HG02763 (cell line): Measurements from ENCODE around the gene SLC5A6.

Experiments used
- ATAC-seq: cut with Tn5 transposase; IDR thresholded peaks from one replicate; pipeline ENCODE4 v1.9.1; 2021; ENCODE audit warnings: mild to moderate bottlenecking, moderate library complexity; ENCODE audit not compliant: unreplicated experiment

The SLC5A6 gene

GRCh38 chr2:27211943-27212625 lies at the start of gene SLC5A6, which contains the start of gene ATRAID:
Gene SLC5A6, minus strand, starts transcription at chr2:27212268. Its CDS starts 4,618 bp downstream, at chr2:27207650.
Gene ATRAID, plus strand, starts transcription at chr2:27212041. Its CDS starts 328 bp downstream, at chr2:27212369.
- ATAC-seq: peak; percentile 81

DNA sequence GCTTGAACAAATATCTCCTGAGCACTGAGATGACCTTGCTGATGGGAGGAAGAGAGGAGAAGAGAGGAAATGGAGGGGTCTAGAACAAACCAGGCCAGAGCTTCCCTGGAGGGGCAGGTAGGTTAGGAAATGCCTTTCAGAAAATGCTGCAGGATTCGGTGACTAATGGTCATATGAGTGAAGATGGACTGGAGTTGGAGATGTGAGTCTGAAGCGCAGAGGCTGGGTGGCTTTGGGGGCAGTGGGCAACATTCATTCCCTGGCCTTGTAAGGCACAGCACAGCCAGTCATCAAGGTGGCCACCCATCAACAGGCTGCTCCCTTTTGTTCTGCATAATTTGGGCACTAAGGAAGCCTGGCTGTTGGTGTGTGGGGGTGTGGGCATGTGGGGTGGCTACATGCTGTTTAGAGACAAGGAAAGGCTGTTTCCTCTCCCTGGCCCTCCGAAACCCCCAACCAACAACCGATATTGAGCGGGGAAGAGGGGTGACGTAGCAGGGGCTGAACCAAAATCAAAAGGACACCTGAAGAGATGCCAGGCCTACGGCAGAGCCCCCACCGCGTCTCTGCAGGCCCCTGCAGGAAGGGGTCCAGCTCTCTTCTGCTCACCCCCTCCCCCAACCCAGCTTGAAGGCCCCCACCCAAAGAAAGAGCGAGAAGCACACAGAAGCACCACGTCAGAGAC lies 49.3 kb upstream of the SLC5A6 start:
- ATAC-seq: no peak

DNA sequence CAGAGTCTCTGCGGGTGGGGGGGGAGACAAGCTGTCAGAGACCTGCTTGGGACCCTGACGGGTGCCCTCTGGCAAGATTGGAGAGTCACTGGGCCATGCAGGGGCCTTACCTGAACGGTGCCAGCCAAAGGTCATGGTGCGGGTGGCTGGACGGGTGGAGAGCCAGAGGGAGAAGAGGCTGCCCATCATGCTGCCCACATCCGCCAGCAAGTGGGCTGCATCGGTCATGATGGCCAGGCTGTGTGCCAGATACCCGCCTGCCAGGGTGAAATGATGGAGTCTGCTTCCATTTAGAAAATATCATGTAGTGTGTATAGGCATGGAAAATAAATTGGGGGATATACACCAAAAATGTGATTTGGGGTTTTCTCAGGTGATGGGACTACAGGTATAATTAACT lies 46.0 kb upstream of the SLC5A6 start:
- no peak for ATAC-seq

GRCh38 chr2:27256855-27257454 lies 44.9 kb upstream of the SLC5A6 start:
- no peak for ATAC-seq

DNA sequence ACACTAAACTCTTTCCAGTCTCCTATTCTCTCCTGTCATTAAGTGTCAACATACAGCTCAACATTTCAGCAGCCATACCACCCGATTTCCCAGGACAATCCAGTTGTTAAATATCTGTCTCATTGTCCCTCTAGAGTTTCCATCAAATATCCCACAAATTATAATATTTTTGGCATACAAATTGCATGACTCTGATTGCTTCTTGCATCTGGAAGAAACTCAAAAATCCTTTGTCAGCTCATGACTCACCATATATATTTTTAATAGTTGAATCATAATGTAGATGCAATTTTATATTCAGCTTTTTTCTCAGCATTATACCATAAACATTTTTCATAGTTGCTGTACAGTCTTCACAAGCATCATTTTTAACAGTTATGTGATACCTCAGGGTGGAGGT lies 43.6 kb upstream of the SLC5A6 start:
- ATAC-seq: no peak

GRCh38 chr2:27255187-27255586 lies 43.1 kb upstream of the SLC5A6 start:
- ATAC-seq: no peak

DNA sequence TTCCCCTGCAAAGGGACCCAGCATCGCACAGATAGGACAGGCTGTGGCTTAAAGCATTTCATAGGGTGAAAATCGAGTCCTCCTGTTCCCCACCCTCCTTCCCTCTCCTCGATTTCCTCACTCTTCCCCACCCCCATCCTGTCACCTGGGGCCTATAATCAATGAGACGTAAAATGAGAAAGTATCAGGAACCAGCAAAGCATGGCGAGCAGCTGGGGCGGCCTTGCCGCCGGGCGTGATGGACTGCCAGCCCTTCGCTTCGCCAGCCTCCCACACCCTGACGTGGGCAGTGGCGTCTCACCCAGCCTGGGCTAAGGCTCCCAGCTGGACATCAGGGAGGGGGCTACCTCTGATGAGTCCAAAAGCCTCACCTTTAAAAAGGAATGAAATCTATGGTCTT lies 39.7 kb upstream of the SLC5A6 start:
- no peak for ATAC-seq

- no peak for ATAC-seq
Observed at GRCh38 chr2:27250652-27251379, 38.7 kb upstream of the SLC5A6 start.

GRCh38 chr2:27249891-27250651 lies 38.0 kb upstream of the SLC5A6 start:
- no peak for ATAC-seq

- ATAC-seq: no peak
Observed at GRCh38 chr2:27249159-27249890, 37.3 kb upstream of the SLC5A6 start.

DNA sequence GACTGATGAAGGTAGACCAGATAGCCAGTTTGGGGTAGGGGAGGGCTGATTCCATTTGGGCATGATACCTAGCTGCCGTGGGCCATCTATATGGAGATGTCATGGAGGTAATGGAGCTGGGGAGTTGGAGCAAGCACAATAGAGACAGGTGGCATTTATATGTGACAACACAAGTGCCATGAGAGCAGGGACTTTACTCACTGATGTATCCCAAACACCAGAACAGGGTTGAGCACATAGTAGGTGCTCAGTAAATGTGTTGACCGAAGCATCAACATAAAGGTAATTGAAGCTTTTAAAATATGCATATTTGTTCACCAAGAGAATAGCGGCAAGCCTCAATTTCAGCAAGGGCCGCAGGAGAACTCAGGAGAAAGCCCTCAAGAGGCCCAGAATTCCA lies 35.8 kb upstream of the SLC5A6 start:
- no peak for ATAC-seq

- ATAC-seq: no peak
Observed at GRCh38 chr2:27245626-27246025, 33.6 kb upstream of the SLC5A6 start.

GRCh38 chr2:27245116-27245515 lies 33.0 kb upstream of the SLC5A6 start:
- ATAC-seq: no peak

GRCh38 chr2:27243391-27244130 lies 31.5 kb upstream of the SLC5A6 start:
- ATAC-seq: no peak

DNA sequence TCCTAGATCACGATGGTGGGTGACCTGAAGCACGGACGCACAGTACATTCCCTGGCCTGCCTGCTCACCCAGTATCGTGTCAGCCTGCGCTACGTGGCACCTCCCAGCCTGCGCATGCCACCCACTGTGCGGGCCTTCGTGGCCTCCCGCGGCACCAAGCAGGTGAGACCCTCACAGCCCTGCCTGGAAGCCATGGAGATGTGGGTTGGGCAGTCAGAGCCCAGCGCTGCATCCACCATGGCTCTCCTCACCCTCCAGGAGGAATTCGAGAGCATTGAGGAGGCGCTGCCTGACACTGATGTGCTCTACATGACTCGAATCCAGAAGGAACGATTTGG lies 30.5 kb upstream of the SLC5A6 start:
- no peak for ATAC-seq

- no peak for ATAC-seq
Observed at GRCh38 chr2:27241761-27242613, 29.9 kb upstream of the SLC5A6 start.

- no peak for ATAC-seq
Observed at GRCh38 chr2:27240406-27240805, 28.3 kb upstream of the SLC5A6 start.

- no peak for ATAC-seq
Observed at GRCh38 chr2:27238976-27239375, 26.9 kb upstream of the SLC5A6 start.
